ENCODE measurements around the gene MAST4. TPM values are rescaled to one million over a fixed set of nuclear protein-coding genes. Genes with fewer than 3 reads are reported as not detected.

MAST4 gene
- total and polyA plus RNA-seq, 2 of the 13 experiments (the other 11 are each of a cell fraction or from before 2014, with no cell fraction given): 3.4 to 3.7 TPM

DNA sequence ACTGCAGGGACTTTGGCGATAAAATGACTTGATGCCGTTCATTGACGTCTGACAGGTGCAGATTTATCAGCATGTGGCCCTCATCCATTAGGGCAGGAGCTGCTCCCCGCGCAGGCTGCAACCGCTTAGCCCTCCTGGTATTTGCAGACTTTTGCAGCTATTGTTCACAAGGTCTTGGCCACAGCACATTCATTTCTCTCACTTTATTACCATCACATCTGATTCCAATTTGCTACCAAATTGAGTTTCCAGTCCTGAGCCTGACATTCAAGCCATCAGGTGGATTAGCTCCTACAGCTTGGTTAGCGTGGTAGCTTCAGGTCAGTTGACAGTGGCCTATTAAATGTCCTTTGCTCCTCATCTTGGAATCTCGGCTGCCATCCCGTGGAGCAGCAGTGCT is 301.2 kb downstream of the MAST4 start:
- Histone ChIP-seq H3K4me1 (ENCODE audit: insufficient read depth, low read length) (no peaks in the 10 kb centered on the region), H2AFZ (ENCODE audit: low read length) (no peak overlapping the region), H4K20me1 (ENCODE audit: insufficient read depth, low read length) (no peaks in the 10 kb centered on the region), H3K27ac (ENCODE audit: extremely low read length, insufficient read depth, low read length) (no peak overlapping the region), H3K4me2 (ENCODE audit: low read depth, low read length) (no peak overlapping the region), H3K27me3 (ENCODE audit: control insufficient read depth in 1 of 2, insufficient read depth in 2 of 2, low read length in 2 of 2) (no peaks in the 10 kb centered on the region), H3K4me3 (replicated peaks in 1 of 3; ENCODE audit: insufficient read depth in 1 of 3, low read depth in 2 of 3, low read length in 3 of 3) (no peak overlapping the region), H3K9me3 (ENCODE audit: low read length) (no peaks in the 10 kb centered on the region), H3K79me2 (ENCODE audit: insufficient read depth, low read length) (no peaks in the 10 kb centered on the region), H3K36me3 (replicated peaks in 1 of 2; ENCODE audit: control insufficient read depth in 1 of 2, insufficient read depth in 2 of 2, low read length in 2 of 2) (no peaks in the 10 kb centered on the region), H3K9ac (ENCODE audit: insufficient read depth, low read depth, low read length) (no peak overlapping the region)
- DNase-seq (ENCODE audit: low spot score): no peak
- no TSS peak for BruUV-seq (replicated peaks)
- intact Hi-C loops (cut with micrococcal nuclease; ENCODE audit: unreplicated experiment): no loop called here
- TF ChIP-seq ZSCAN20 (CRISPR knock-in tag; IDR thresholded peaks at IDR 0.05; ENCODE audit: borderline replicate concordance) (no peak), ZNF350 (CRISPR knock-in tag; IDR thresholded peaks at IDR 0.05; ENCODE audit: borderline replicate concordance, low read depth) (no peak), HNRNPH1 (optimal IDR thresholded peaks at IDR 0.05; ENCODE audit: low read depth, low read length) (no peak), ZNF451 (CRISPR knock-in tag; IDR thresholded peaks at IDR 0.05) (no peak), ZNF552 (CRISPR knock-in tag; IDR thresholded peaks at IDR 0.05; ENCODE audit: borderline replicate concordance) (no peak), ZNF768 (CRISPR knock-in tag; IDR thresholded peaks at IDR 0.05) (no peak), ZNF263 (CRISPR knock-in tag; IDR thresholded peaks at IDR 0.05) (no peak), NR2C2 (CRISPR knock-in tag; IDR thresholded peaks at IDR 0.05; ENCODE audit: borderline replicate concordance) (no peak), PLRG1 (conservative IDR thresholded peaks at IDR 0.05) (no peak), ZFP36L2 (CRISPR knock-in tag; IDR thresholded peaks at IDR 0.05) (no peak), ZNF547 (CRISPR knock-in tag; IDR thresholded peaks at IDR 0.05) (no peak), ZNF704 (CRISPR knock-in tag; IDR thresholded peaks at IDR 0.05; ENCODE audit: borderline replicate concordance) (no peak), ZNF264 (CRISPR knock-in tag; IDR thresholded peaks at IDR 0.05) (no peak), GATAD1 (CRISPR knock-in tag; IDR thresholded peaks at IDR 0.05) (no peak)
- TF ChIP-seq, protein P1, sequence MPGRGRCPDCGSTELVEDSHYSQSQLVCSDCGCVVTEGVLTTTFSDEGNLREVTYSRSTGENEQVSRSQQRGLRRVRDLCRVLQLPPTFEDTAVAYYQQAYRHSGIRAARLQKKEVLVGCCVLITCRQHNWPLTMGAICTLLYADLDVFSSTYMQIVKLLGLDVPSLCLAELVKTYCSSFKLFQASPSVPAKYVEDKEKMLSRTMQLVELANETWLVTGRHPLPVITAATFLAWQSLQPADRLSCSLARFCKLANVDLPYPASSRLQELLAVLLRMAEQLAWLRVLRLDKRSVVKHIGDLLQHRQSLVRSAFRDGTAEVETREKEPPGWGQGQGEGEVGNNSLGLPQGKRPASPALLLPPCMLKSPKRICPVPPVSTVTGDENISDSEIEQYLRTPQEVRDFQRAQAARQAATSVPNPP (CRISPR knock-in tag; IDR thresholded peaks at IDR 0.05): no peak
- TF ChIP-seq, protein P2, sequence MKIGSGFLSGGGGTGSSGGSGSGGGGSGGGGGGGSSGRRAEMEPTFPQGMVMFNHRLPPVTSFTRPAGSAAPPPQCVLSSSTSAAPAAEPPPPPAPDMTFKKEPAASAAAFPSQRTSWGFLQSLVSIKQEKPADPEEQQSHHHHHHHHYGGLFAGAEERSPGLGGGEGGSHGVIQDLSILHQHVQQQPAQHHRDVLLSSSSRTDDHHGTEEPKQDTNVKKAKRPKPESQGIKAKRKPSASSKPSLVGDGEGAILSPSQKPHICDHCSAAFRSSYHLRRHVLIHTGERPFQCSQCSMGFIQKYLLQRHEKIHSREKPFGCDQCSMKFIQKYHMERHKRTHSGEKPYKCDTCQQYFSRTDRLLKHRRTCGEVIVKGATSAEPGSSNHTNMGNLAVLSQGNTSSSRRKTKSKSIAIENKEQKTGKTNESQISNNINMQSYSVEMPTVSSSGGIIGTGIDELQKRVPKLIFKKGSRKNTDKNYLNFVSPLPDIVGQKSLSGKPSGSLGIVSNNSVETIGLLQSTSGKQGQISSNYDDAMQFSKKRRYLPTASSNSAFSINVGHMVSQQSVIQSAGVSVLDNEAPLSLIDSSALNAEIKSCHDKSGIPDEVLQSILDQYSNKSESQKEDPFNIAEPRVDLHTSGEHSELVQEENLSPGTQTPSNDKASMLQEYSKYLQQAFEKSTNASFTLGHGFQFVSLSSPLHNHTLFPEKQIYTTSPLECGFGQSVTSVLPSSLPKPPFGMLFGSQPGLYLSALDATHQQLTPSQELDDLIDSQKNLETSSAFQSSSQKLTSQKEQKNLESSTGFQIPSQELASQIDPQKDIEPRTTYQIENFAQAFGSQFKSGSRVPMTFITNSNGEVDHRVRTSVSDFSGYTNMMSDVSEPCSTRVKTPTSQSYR (CRISPR knock-in tag; IDR thresholded peaks at IDR 0.05; ENCODE audit: borderline replicate concordance): no peak
- TF ChIP-seq, protein P3, sequence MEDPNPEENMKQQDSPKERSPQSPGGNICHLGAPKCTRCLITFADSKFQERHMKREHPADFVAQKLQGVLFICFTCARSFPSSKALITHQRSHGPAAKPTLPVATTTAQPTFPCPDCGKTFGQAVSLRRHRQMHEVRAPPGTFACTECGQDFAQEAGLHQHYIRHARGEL (CRISPR knock-in tag; IDR thresholded peaks at IDR 0.05): no peak
- ChIA-PET CTCF (ENCODE audit: low intra/inter-chr PET ratio, low total read pairs) (no interaction called here), POLR2A (no interaction called here)
- no peak for ATAC-seq
- in situ Hi-C loops (cut with HindIII; ENCODE audit: extremely low pct_ligation_motif_present, low pct_unique_long_range_greater_than_20kb): no loop called here
- 40% methylated on average over 9 of the region's 9 CpGs for WGBS (ENCODE audit: low lambda C conversion rate)
- FAIRE-seq: no peak

All from HepG2 (cell line).